Immature natural killer cell (primary cell): Measurements from ENCODE around the gene PHACTR1. TPM values are rescaled to one million over a fixed set of nuclear protein-coding genes. Genes with fewer than 3 reads are reported as not detected.

ENCODE experiments used
- DNase-seq, 3 donors: peaks; one replicate each; pipeline ENCODE4 v3.0.0; 2022; ENCODE audit warnings: mixed read lengths in 1 of 3
- H3K27ac Mint-ChIP-seq, 6 donors: one replicate each; pipeline ENCODE4 v1.8.0; 2020; ENCODE audit warnings: mixed read lengths in 6 of 6, mild to moderate bottlenecking in 5 of 6, inconsistent platforms in 4 of 6, moderate library complexity in 3 of 6
- H3K27me3 Mint-ChIP-seq, 3 donors: one replicate each; pipeline ENCODE4 v1.8.0; 2020 to 2021; ENCODE audit warnings: low read depth in 3 of 3, mild to moderate bottlenecking in 3 of 3, mixed read lengths in 3 of 3, moderate library complexity in 3 of 3, inconsistent platforms in 1 of 3
- H3K36me3 Mint-ChIP-seq, 3 donors: one replicate each; pipeline ENCODE4 v1.8.0; 2020; ENCODE audit warnings: mixed read lengths in 3 of 3, inconsistent platforms in 2 of 3, mild to moderate bottlenecking in 2 of 3
- H3K4me1 Mint-ChIP-seq, 2 donors: one replicate each; pipeline ENCODE4 v1.8.0; 2020; ENCODE audit warnings: inconsistent platforms in 2 of 2, mild to moderate bottlenecking in 2 of 2, mixed read lengths in 2 of 2, moderate library complexity in 1 of 2
- H3K4me3 Mint-ChIP-seq, 5 donors: one replicate each; pipeline ENCODE4 v1.8.0; 2020; ENCODE audit warnings: mild to moderate bottlenecking in 5 of 5, mixed read lengths in 5 of 5, inconsistent platforms in 3 of 5, moderate library complexity in 3 of 5
- H3K9me3 Mint-ChIP-seq, 6 donors: one replicate each; pipeline ENCODE4 v1.8.0; 2020; ENCODE audit warnings: mild to moderate bottlenecking in 6 of 6, mixed read lengths in 6 of 6, inconsistent platforms in 4 of 6, moderate library complexity in 3 of 6
- polyA plus RNA-seq, 3 donors: library from polyadenylated mRNA; unstranded; fragments of 300-500 nt; fragmentation: Illumina TruSeq; gene quantifications; one replicate each; pipeline ENCODE4 v1.2.3, GENCODE V29; 2021

Gene PHACTR1
- polyA plus RNA-seq, 3 donors from 2014 or later = 0.41 to 1.1 (median 0.43) TPM

- no peak for DNase-seq
- Mint-ChIP-seq H3K4me1 (no peaks in the 10 kb centered on the region), H3K27me3 (peaks cover 0 to 12% (median 4%) of the 10 kb centered on the region in 3 donors), H3K4me3 (no peak overlapping the region), H3K9me3 (no peaks in the 10 kb centered on the region), H3K36me3 (no peaks in the 10 kb centered on the region), H3K27ac (no peak overlapping the region)
Observed at GRCh38 chr6:13215390-13215789, 498.8 kb downstream of the PHACTR1 start.

DNA sequence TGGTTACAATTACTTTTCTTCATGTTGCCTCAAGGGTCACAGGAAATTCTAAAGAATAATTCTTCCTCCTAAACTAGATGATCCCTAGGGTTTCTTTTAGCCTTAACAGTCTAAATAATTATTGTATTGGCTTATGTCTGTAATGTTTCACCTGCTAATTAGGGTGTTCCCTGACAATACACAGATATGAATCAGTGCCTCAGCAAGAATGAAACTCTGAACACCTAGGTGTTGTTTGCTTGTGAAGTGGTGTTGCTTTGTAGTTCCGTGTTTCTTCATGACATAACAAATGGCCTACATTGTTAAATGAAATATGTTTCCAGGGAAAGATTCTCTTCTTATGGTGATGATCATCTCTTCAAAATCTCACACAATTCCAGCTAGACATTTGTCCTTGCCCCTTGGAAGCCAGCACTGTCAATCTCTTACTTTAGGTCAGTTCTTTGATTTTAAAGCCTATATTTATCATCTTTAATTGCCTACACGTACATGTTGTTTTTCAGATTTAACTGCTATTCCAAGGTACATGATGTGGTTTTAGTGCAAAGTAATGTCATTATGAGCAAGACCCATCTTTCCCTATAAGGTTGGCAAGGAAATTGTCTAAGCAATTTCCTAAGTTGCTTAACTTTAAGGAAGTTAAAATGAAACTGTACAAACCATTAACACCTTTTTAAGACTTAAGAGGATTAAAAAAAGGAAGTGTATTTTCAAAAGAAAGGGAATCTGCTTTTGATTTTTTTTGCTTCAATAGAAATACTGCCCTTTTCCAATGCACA lies 499.9 kb downstream of the PHACTR1 start:
- Mint-ChIP-seq H3K4me1 (no peaks in the 10 kb centered on the region), H3K27ac (no peak overlapping the region), H3K27me3 (peaks cover 0 to 10% (median 6%) of the 10 kb centered on the region in 3 donors), H3K36me3 (no peaks in the 10 kb centered on the region), H3K9me3 (no peaks in the 10 kb centered on the region), H3K4me3 (no peak overlapping the region)
- DNase-seq = no peak

DNA sequence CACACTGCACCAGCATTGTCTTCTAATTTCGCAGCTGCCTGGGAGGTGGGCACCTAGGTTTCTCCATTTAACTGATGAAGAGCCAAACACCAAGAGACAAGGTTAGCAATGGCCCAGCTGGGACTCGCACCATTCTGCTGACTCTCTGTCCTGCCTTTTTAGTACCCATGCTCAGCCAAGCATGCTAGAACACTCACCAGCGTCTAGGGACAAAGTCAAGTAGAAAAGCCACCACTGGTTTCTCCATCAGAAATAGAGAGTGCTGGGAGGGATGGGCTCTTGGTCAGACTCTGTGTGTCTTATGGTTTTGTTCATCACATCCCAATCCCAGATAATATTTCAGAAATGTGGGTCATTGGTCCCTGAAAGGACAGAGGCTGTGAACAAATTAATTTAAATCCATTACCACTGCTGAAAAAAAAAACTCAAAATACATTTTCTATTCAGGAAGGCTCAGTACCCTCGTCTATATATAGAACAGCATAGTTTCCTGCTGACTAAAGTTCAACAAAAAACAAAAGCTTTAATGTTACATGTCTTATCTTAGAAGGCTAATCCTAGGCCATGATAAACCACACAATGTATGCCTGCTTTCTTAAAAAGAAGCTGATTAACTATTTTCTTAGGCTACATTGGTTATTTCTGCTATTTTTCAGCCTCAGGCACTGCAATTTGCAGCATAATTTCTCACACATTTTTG lies 500.8 kb downstream of the PHACTR1 start:
- Mint-ChIP-seq H3K4me1 (no peaks in the 10 kb centered on the region), H3K4me3 (no peak overlapping the region), H3K36me3 (no peaks in the 10 kb centered on the region), H3K27ac (no peak overlapping the region), H3K9me3 (no peaks in the 10 kb centered on the region), H3K27me3 (peaks cover 0 to 7% (median 4%) of the 10 kb centered on the region in 3 donors)
- no peak for DNase-seq

GRCh38 chr6:13220266-13220665 lies 503.7 kb downstream of the PHACTR1 start:
- Mint-ChIP-seq H3K4me1 (no peaks in the 10 kb centered on the region), H3K4me3 (no peak overlapping the region), H3K27ac (no peak overlapping the region), H3K36me3 (no peaks in the 10 kb centered on the region), H3K9me3 (no peaks in the 10 kb centered on the region), H3K27me3 (peaks cover 0 to 6% (median 4%) of the 10 kb centered on the region in 3 donors)
- no peak for DNase-seq

- Mint-ChIP-seq H3K27ac (no peak overlapping the region), H3K4me3 (no peak overlapping the region), H3K27me3 (peaks cover 2 to 6% (median 4%) of the 10 kb centered on the region in 3 donors), H3K4me1 (no peaks in the 10 kb centered on the region), H3K9me3 (no peaks in the 10 kb centered on the region), H3K36me3 (no peaks in the 10 kb centered on the region)
- no peak for DNase-seq
Observed at GRCh38 chr6:13222048-13222447, 505.5 kb downstream of the PHACTR1 start.

DNA sequence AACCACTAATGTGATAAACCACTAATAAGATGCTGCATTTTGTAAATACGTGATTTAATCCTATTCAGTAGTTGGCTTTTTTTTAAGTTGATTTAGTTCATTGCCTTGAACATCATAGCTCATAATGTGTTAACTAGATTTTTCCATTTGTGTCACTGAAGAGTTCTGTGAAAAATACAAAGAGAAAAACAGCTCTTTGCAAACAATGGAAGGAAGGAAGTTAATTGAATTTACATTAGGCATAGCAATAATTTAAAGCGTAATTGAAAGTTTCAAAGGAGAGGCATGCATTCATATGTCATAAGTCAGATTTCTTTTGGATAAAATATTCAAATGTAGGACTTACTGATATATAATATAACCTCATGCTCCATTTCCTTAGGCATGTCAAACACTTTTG lies 509.5 kb downstream of the PHACTR1 start:
- no peak overlapping the region for H3K4me3 Mint-ChIP-seq
- peaks cover 0 to 17% (median 3%) of the 10 kb centered on the region in 3 donors for H3K27me3 Mint-ChIP-seq
- H3K4me1 Mint-ChIP-seq = peaks cover 20% of the 10 kb centered on the region in 2 donors
- H3K36me3 Mint-ChIP-seq = no peaks in the 10 kb centered on the region
- no peak overlapping the region for H3K27ac Mint-ChIP-seq
- H3K9me3 Mint-ChIP-seq = no peaks in the 10 kb centered on the region
- DNase-seq = no peak

GRCh38 chr6:13228264-13229204 lies 512.0 kb downstream of the PHACTR1 start:
- H3K27me3 Mint-ChIP-seq = peaks cover 3 to 15% (median 5%) of the 10 kb centered on the region in 3 donors
- H3K4me3 Mint-ChIP-seq = no peak overlapping the region
- H3K27ac Mint-ChIP-seq = no peak overlapping the region
- no peak for DNase-seq
- H3K9me3 Mint-ChIP-seq = no peaks in the 10 kb centered on the region
- H3K36me3 Mint-ChIP-seq = no peaks in the 10 kb centered on the region
- peaks cover 20% of the 10 kb centered on the region in 2 donors for H3K4me1 Mint-ChIP-seq

- peak overlapping the region; percentile 22 to 74 (median 72) for H3K4me3 Mint-ChIP-seq
- no peaks in the 10 kb centered on the region for H3K36me3 Mint-ChIP-seq
Observed at GRCh38 chr6:13229205-13230085, 512.9 kb downstream of the PHACTR1 start.

GRCh38 chr6:13233106-13233505 lies 516.5 kb downstream of the PHACTR1 start:
- DNase-seq = no peak
- Mint-ChIP-seq H3K27me3 (peaks cover 6 to 14% (median 10%) of the 10 kb centered on the region in 3 donors), H3K4me3 (no peak overlapping the region), H3K9me3 (no peaks in the 10 kb centered on the region), H3K27ac (no peak overlapping the region), H3K4me1 (peaks cover 20% of the 10 kb centered on the region in 2 donors), H3K36me3 (no peaks in the 10 kb centered on the region)

More at GRCh38 chr6:13229205-13230085, 512.9 kb downstream of the PHACTR1 start:
- Mint-ChIP-seq H3K9me3 (no peaks in the 10 kb centered on the region), H3K27me3 (peaks cover 3 to 11% (median 5%) of the 10 kb centered on the region in 3 donors), H3K27ac (peak overlapping the region in 5 of 6 donors; percentile 2 to 58 (median 29)), H3K4me1 (peaks cover 20% of the 10 kb centered on the region in 2 donors)
- peak; percentile 56 to 66 (median 62) for DNase-seq

DNA sequence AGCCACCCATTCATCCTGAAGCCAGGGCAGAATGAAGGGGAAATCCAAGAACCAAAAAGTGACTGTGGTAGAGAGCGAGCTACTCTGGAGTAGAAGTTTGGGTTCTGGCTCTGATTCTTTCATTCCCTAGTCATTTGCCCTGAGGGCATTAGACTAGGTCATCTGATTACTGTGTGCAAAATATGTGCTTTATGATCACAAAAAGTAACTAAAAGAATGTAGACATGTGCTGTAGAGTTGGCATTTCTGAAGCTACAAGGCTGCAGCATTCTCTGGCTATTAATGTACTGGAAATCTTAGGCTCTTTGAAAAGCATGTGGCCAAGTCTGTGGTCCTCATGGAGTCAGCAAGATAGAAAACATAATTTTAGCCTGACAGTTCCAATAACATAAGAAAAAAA lies 517.6 kb downstream of the PHACTR1 start:
- H3K9me3 Mint-ChIP-seq = no peaks in the 10 kb centered on the region

GRCh38 chr6:13235339-13235738 lies 518.8 kb downstream of the PHACTR1 start:
- no peak overlapping the region for H3K27ac Mint-ChIP-seq
- H3K4me3 Mint-ChIP-seq = no peak overlapping the region
- no peaks in the 10 kb centered on the region for H3K9me3 Mint-ChIP-seq
- DNase-seq = no peak
- H3K4me1 Mint-ChIP-seq = no peaks in the 10 kb centered on the region
- no peaks in the 10 kb centered on the region for H3K36me3 Mint-ChIP-seq
- peaks cover 5 to 10% (median 7%) of the 10 kb centered on the region in 3 donors for H3K27me3 Mint-ChIP-seq

More for the DNA sequence above, 517.6 kb downstream of the PHACTR1 start:
- H3K27ac Mint-ChIP-seq = no peak overlapping the region
- DNase-seq = no peak
- peaks cover 6 to 13% (median 10%) of the 10 kb centered on the region in 3 donors for H3K27me3 Mint-ChIP-seq
- H3K36me3 Mint-ChIP-seq = no peaks in the 10 kb centered on the region
- H3K4me3 Mint-ChIP-seq = no peak overlapping the region
- peaks cover 11 to 12% of the 10 kb centered on the region in 2 donors for H3K4me1 Mint-ChIP-seq

- H3K4me1 Mint-ChIP-seq = no peaks in the 10 kb centered on the region
- DNase-seq = no peak
- peaks cover 4 to 8% (median 5%) of the 10 kb centered on the region in 3 donors for H3K27me3 Mint-ChIP-seq
- no peak overlapping the region for H3K4me3 Mint-ChIP-seq
- H3K9me3 Mint-ChIP-seq = no peaks in the 10 kb centered on the region
- H3K27ac Mint-ChIP-seq = no peak overlapping the region
- no peaks in the 10 kb centered on the region for H3K36me3 Mint-ChIP-seq
Observed at GRCh38 chr6:13237318-13237717, 520.8 kb downstream of the PHACTR1 start.

DNA sequence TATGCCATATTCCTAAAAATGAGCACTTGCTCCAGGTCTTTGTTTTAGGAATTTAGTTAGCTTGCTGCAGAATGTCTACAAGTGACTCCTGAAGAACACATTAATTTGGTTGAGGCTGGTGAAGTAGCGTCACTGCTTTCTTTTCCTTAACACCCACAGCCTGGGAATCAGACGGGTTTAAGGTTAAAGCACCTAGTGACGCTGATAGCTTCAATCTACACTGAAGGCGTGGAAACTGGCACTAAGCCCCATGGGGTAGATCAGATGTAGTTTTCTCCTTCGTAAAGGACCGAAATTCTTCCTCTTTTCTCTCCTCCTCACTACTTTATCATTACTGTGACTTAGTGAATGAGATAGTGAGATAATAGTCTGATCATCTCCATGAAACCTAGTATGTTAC lies 521.5 kb downstream of the PHACTR1 start:
- Mint-ChIP-seq H3K27me3 (peaks cover 4 to 6% (median 5%) of the 10 kb centered on the region in 3 donors), H3K4me3 (no peak overlapping the region), H3K36me3 (no peaks in the 10 kb centered on the region), H3K27ac (no peak overlapping the region), H3K4me1 (no peaks in the 10 kb centered on the region), H3K9me3 (peaks cover 0 to 2% (median 0%) of the 10 kb centered on the region in 6 donors)
- DNase-seq = no peak
